ENCODE measurements around the gene PCDHB6. TPM values are rescaled to one million over a fixed set of nuclear protein-coding genes. Genes with fewer than 3 reads are reported as not detected.
"Not testable (repeated sequence)": the region's sequence is repeated elsewhere in the genome, so short reads cannot be mapped to it uniquely, and the experiment has no call there.

PCDHB6 gene
- total RNA-seq, 4 donors from 2014 or later = 0.14 to 0.32 TPM; not detected in 2

GRCh38 chr5:141192110-141192725 is 42.4 kb downstream of the PCDHB6 start, which contains the start of gene PCDHB10:
PCDHB10 (plus strand) TSS chr5:141192353; CDS start chr5:141192553, 200 bp downstream.
- Histone ChIP-seq H3K36me3 (no peaks in the 10 kb centered on the region), H3K9me3 (peaks cover 21 to 52% of the 10 kb centered on the region in 2 donors), H3K4me3 (no peak within 1 kb of the TSS), H3K4me1 (no peaks in the 10 kb centered on the region), H3K27ac (no peak within 1 kb of the TSS), H3K27me3 (peaks cover 4% of the 10 kb centered on the region)
- 4 to 18% methylated on average over 5 to 9 of the region's 10 CpGs for WGBS, 2 donors (ENCODE audit: low coverage in 1 of 2)
- intact Hi-C loops (cut with DNase I; ENCODE audit: low total_unique reads) = no loop called here
- no peak for DNase-seq
- in situ Hi-C loops (cut with MboI; ENCODE audit: low pct_ligation_motif_present in 1 of 4, low pct_unique_long_range_greater_than_20kb in 1 of 4, low sequenced_read_pairs in 3 of 4) = no loop called here
- no peak for TF ChIP-seq POLR2A (IDR thresholded peaks at IDR 0.05)
- no peak for TF ChIP-seq EP300 (IDR thresholded peaks at IDR 0.05; ENCODE audit: low read depth)
- TF ChIP-seq, protein P1, sequence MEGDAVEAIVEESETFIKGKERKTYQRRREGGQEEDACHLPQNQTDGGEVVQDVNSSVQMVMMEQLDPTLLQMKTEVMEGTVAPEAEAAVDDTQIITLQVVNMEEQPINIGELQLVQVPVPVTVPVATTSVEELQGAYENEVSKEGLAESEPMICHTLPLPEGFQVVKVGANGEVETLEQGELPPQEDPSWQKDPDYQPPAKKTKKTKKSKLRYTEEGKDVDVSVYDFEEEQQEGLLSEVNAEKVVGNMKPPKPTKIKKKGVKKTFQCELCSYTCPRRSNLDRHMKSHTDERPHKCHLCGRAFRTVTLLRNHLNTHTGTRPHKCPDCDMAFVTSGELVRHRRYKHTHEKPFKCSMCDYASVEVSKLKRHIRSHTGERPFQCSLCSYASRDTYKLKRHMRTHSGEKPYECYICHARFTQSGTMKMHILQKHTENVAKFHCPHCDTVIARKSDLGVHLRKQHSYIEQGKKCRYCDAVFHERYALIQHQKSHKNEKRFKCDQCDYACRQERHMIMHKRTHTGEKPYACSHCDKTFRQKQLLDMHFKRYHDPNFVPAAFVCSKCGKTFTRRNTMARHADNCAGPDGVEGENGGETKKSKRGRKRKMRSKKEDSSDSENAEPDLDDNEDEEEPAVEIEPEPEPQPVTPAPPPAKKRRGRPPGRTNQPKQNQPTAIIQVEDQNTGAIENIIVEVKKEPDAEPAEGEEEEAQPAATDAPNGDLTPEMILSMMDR (IDR thresholded peaks at IDR 0.05) = peak in 3 of 5 experiments; percentile 14 to 32 (median 31)

- H3K4me1 ChIP-seq; H3K27me3 ChIP-seq; H3K4me3 ChIP-seq; H3K36me3 ChIP-seq; intact Hi-C loops (cut with DNase I; ENCODE audit: low total_unique reads); in situ Hi-C loops (cut with MboI; ENCODE audit: low pct_ligation_motif_present in 1 of 4, low pct_unique_long_range_greater_than_20kb in 1 of 4, low sequenced_read_pairs in 3 of 4); DNase-seq; H3K27ac ChIP-seq: not testable (repeated sequence)
- H3K9me3 ChIP-seq = peaks cover 33 to 53% of the 10 kb centered on the region in 2 donors
- WGBS, 2 donors (ENCODE audit: low coverage in 1 of 2) = 79% methylated on average over 16 of the region's 37 CpGs; no CpG with 5 or more reads in 1 of the 2 donors
Measured at GRCh38 chr5:141194332-141194731, 44.5 kb downstream of the PCDHB6 start.

DNA sequence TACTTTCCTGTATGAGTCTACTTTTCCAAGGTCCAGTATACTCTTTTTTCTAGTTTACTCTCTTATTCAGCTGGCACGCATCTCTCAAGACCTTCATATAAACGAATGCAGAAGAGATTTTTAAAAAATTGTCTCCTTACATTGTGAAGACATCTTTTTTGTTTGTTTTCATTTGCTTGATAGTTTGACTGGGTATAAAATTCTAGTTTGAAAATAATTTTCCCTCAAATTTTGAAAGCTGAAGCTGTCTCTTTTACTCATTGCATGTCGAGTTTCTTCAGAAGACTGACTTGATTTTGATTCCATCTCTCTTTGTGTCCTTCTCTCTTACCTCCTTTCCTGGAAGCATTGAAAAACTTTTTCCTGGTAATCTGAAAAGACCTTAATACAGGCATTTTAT is 46.5 kb downstream of the PCDHB6 start:
- Histone ChIP-seq H3K36me3 (no peaks in the 10 kb centered on the region), H3K4me3 (no peak overlapping the region), H3K27ac (no peak overlapping the region), H3K9me3 (peaks cover 40 to 57% of the 10 kb centered on the region in 2 donors), H3K4me1 (no peaks in the 10 kb centered on the region), H3K27me3 (no peaks in the 10 kb centered on the region)
- TF ChIP-seq, protein P1 (IDR thresholded peaks at IDR 0.05) = no peak
- no peak for TF ChIP-seq POLR2AphosphoS5 (IDR thresholded peaks at IDR 0.05)
- TF ChIP-seq POLR2A (IDR thresholded peaks at IDR 0.05) = no peak
- no peak for TF ChIP-seq EP300 (IDR thresholded peaks at IDR 0.05; ENCODE audit: low read depth)
- in situ Hi-C loops (cut with MboI; ENCODE audit: low pct_ligation_motif_present in 1 of 4, low pct_unique_long_range_greater_than_20kb in 1 of 4, low sequenced_read_pairs in 3 of 4) (no loop called here), intact Hi-C loops (cut with DNase I; ENCODE audit: low total_unique reads) (no loop called here)
- WGBS, 2 donors (ENCODE audit: low coverage in 1 of 2) = 48 to 51% methylated on average over 3 of the region's 3 CpGs
- DNase-seq = no peak

- intact Hi-C loops (cut with DNase I; ENCODE audit: low total_unique reads) = no loop called here
- in situ Hi-C loops (cut with MboI; ENCODE audit: low pct_ligation_motif_present in 1 of 4, low pct_unique_long_range_greater_than_20kb in 1 of 4, low sequenced_read_pairs in 3 of 4) = loop anchor here (25.0 kb wide), 2 partner anchors 188 to 363 kb away; partner anchors contain the start of genes PCDHGA7 (in 1 of the 4), PCDHGA8 (in 1 of the 4), PCDHGB4 (in 1 of the 4) and PCDHGB5 (in 1 of the 4)
- TF ChIP-seq, protein P1 (IDR thresholded peaks at IDR 0.05) = peak in 1 of 5 experiments; percentile 6
- TF ChIP-seq POLR2A (IDR thresholded peaks at IDR 0.05) = no peak
- no peaks in the 10 kb centered on the region for H3K36me3 ChIP-seq
- 51 to 60% methylated on average over 16 to 21 of the region's 21 CpGs for WGBS, 2 donors (ENCODE audit: low coverage in 1 of 2)
- no peak for DNase-seq
- no peak within 1 kb of the TSS for H3K27ac ChIP-seq
- H3K27me3 ChIP-seq = no peaks in the 10 kb centered on the region
- H3K4me3 ChIP-seq = no peak within 1 kb of the TSS
- no peaks in the 10 kb centered on the region for H3K4me1 ChIP-seq
- peaks cover 41 to 61% of the 10 kb centered on the region in 2 donors for H3K9me3 ChIP-seq
Measured at GRCh38 chr5:141199359-141200235, 49.7 kb downstream of the PCDHB6 start, which contains the start of gene PCDHB11. PCDHB11 (plus strand) TSS chr5:141199627; CDS start chr5:141199775, 148 bp downstream.

GRCh38 chr5:141201126-141201525 is 51.3 kb downstream of the PCDHB6 start:
- H3K4me3 ChIP-seq; intact Hi-C loops (cut with DNase I; ENCODE audit: low total_unique reads); H3K4me1 ChIP-seq; H3K27ac ChIP-seq; DNase-seq; H3K36me3 ChIP-seq; H3K27me3 ChIP-seq: not testable (repeated sequence)
- WGBS, 2 donors (ENCODE audit: low coverage in 1 of 2) = 71% methylated on average over 17 of the region's 38 CpGs; no CpG with 5 or more reads in 1 of the 2 donors
- in situ Hi-C loops (cut with MboI; ENCODE audit: low pct_ligation_motif_present in 1 of 4, low pct_unique_long_range_greater_than_20kb in 1 of 4, low sequenced_read_pairs in 3 of 4) = loop anchor here (25.0 kb wide), 2 partner anchors 186 to 361 kb away; partner anchors contain the start of genes PCDHGA7 (in 1 of the 4), PCDHGA8 (in 1 of the 4), PCDHGB4 (in 1 of the 4) and PCDHGB5 (in 1 of the 4)
- peaks cover 34 to 48% of the 10 kb centered on the region in 2 donors for H3K9me3 ChIP-seq

- H3K4me1 ChIP-seq; H3K27me3 ChIP-seq; H3K27ac ChIP-seq; H3K36me3 ChIP-seq; DNase-seq; intact Hi-C loops (cut with DNase I; ENCODE audit: low total_unique reads); H3K4me3 ChIP-seq: not testable (repeated sequence)
- in situ Hi-C loops (cut with MboI; ENCODE audit: low pct_ligation_motif_present in 1 of 4, low pct_unique_long_range_greater_than_20kb in 1 of 4, low sequenced_read_pairs in 3 of 4) = loop anchor here (25.0 kb wide), 2 partner anchors 186 to 361 kb away; partner anchors contain the start of genes PCDHGA7 (in 1 of the 4), PCDHGA8 (in 1 of the 4), PCDHGB4 (in 1 of the 4) and PCDHGB5 (in 1 of the 4)
- H3K9me3 ChIP-seq = peaks cover 29 to 43% of the 10 kb centered on the region in 2 donors
- 67% methylated on average over 16 of the region's 35 CpGs; no CpG with 5 or more reads in 1 of the 2 donors for WGBS, 2 donors (ENCODE audit: low coverage in 1 of 2)
Measured at GRCh38 chr5:141201646-141202045, 51.8 kb downstream of the PCDHB6 start.
